ENCODE data around the gene TBX18.

The TBX18 gene

GRCh38 chr6:84675651-84676050, 88.7 kb downstream of the TBX18 start:
- DNase-seq, result no peak

- no peak for DNase-seq
Observed at GRCh38 chr6:84674395-84674794, 90.0 kb downstream of the TBX18 start.

- DNase-seq, result peak in 8 of 56 donors; percentile 0 to 15 (median 4)
Observed at GRCh38 chr6:84671183-84671582, 93.2 kb downstream of the TBX18 start.

- no peak for DNase-seq
Observed at GRCh38 chr6:84669945-84670344, 94.5 kb downstream of the TBX18 start.

GRCh38 chr6:84667252-84668213, 96.9 kb downstream of the TBX18 start:
- DNase-seq, result no peak

GRCh38 chr6:84665401-84665800, 99.0 kb downstream of the TBX18 start:
- DNase-seq, result no peak

- no peak for DNase-seq
Observed at GRCh38 chr6:84663866-84664265, 100.5 kb downstream of the TBX18 start.

GRCh38 chr6:84657486-84657885, 106.9 kb downstream of the TBX18 start:
- no peak for DNase-seq

- DNase-seq, result no peak
Observed at GRCh38 chr6:84657025-84657424, 107.4 kb downstream of the TBX18 start.

- DNase-seq, result no peak
Observed at GRCh38 chr6:84653027-84653551, 111.3 kb downstream of the TBX18 start.

GRCh38 chr6:84652356-84653026, 111.9 kb downstream of the TBX18 start:
- no peak for DNase-seq

GRCh38 chr6:84651583-84651982, 112.8 kb downstream of the TBX18 start:
- no peak for DNase-seq

GRCh38 chr6:84648444-84648843, 116.0 kb downstream of the TBX18 start:
- no peak for DNase-seq

- DNase-seq, result no peak
Observed at GRCh38 chr6:84645563-84646266, 118.7 kb downstream of the TBX18 start.

GRCh38 chr6:84645000-84645399, 119.4 kb downstream of the TBX18 start:
- DNase-seq, result no peak

- no peak for DNase-seq
Observed at GRCh38 chr6:84643778-84644177, 120.6 kb downstream of the TBX18 start.

- no peak for DNase-seq
Observed at GRCh38 chr6:84641076-84641475, 123.3 kb downstream of the TBX18 start.

GRCh38 chr6:84639396-84639795, 125.0 kb downstream of the TBX18 start:
- DNase-seq, result no peak

GRCh38 chr6:84638286-84638685, 126.1 kb downstream of the TBX18 start:
- DNase-seq, result no peak

Data from amygdala (tissue), 56 donors.